DND-41 (cell line): ENCODE data around the gene MMP2.

Source experiments
- EZH2 ChIP-seq: IDR thresholded peaks from 3 replicates; pipeline ENCODE4 v1.6.1; 2012; ENCODE audit warnings: borderline replicate concordance, low read depth, mild to moderate bottlenecking, moderate library complexity, low read length, inconsistent platforms; ENCODE audit not compliant: severe bottlenecking
- TF ChIP-seq, protein P1 (sequence below): IDR thresholded peaks from 2 replicates; pipeline ENCODE4 v1.5.1; 2012; ENCODE audit warnings: borderline replicate concordance, low read length, moderate library complexity, mild to moderate bottlenecking; ENCODE audit not compliant: poor library complexity, severe bottlenecking; ENCODE audit errors: extremely low read depth

DNA sequence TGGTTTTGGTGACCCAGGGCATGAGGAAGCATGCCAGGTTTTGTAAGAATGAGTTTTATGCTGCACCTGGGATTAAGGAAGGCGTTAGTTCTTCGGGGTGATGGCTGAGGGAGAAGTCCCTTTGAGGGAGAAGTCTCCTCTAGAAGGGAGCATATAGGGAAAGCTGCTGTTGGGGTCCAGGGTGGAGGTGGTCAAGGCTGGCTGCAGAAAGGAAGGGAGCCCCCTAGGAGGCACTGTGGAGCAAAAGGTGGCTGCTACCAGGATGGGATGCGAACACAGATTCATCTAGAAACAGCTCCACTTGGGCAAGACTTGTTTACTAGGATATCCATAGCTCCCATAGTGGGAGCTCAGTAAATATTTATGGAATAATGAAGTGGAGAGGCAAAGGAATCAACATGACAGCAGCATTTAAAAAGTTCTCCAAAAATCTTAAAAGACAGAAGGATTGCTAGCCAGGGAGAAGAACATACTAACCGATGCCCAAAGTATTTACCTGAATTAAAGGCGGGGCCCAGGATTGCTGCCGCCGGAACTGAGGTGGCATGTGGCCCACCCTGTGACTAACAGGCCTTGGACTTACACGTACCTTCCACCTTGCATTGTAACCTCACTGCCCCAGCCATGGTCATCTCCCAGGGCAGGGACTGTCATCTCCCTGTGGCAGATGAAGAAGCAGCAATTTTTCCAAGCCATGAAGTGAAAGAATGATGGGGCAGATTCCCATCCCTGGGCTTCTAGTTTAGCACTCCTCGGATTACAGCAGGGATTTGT is 22.7 kb downstream of the MMP2 start:
- TF ChIP-seq, protein P1, sequence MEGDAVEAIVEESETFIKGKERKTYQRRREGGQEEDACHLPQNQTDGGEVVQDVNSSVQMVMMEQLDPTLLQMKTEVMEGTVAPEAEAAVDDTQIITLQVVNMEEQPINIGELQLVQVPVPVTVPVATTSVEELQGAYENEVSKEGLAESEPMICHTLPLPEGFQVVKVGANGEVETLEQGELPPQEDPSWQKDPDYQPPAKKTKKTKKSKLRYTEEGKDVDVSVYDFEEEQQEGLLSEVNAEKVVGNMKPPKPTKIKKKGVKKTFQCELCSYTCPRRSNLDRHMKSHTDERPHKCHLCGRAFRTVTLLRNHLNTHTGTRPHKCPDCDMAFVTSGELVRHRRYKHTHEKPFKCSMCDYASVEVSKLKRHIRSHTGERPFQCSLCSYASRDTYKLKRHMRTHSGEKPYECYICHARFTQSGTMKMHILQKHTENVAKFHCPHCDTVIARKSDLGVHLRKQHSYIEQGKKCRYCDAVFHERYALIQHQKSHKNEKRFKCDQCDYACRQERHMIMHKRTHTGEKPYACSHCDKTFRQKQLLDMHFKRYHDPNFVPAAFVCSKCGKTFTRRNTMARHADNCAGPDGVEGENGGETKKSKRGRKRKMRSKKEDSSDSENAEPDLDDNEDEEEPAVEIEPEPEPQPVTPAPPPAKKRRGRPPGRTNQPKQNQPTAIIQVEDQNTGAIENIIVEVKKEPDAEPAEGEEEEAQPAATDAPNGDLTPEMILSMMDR: peak; percentile 31
- no peak for TF ChIP-seq EZH2
